GM12864 (cell line): Measurements from ENCODE around the gene C19orf47.

ENCODE experiments used
- DNase-seq: peaks from one replicate; pipeline ENCODE4 v3.0.0-alpha.2; 2011; ENCODE audit warnings: low read depth
- H3K4me3 ChIP-seq: 2 replicates; pipeline ENCODE4 v1.5.1; 2011; ENCODE audit warnings: mild to moderate bottlenecking, low read depth, low read length, control low read depth
- CTCF ChIP-seq: IDR thresholded peaks from 2 replicates; pipeline ENCODE4 v1.5.1; 2011; ENCODE audit warnings: low read depth, mild to moderate bottlenecking, moderate library complexity, low read length, control low read depth, inconsistent platforms; ENCODE audit errors: missing control alignments

Gene C19orf47

GRCh38 chr19:40315812-40316470 lies 32.3 kb downstream of the C19orf47 start:
- H3K4me3 ChIP-seq, result no peak overlapping the region
- no peak for DNase-seq
- no peak for TF ChIP-seq CTCF

- DNase-seq, result no peak
- TF ChIP-seq CTCF, result no peak
- H3K4me3 ChIP-seq, result no peak overlapping the region
These were observed 33.5 kb downstream of the C19orf47 start for GRCh38 chr19:40314656-40315055.

- no peak for TF ChIP-seq CTCF
- no peak overlapping the region for H3K4me3 ChIP-seq
- DNase-seq, result no peak
These were observed 34.8 kb downstream of the C19orf47 start for GRCh38 chr19:40313229-40313983.

GRCh38 chr19:40312533-40312932 lies 35.7 kb downstream of the C19orf47 start:
- no peak overlapping the region for H3K4me3 ChIP-seq
- no peak for DNase-seq
- TF ChIP-seq CTCF, result no peak

GRCh38 chr19:40309666-40310065 lies 38.5 kb downstream of the C19orf47 start:
- H3K4me3 ChIP-seq, result no peak overlapping the region
- no peak for DNase-seq
- TF ChIP-seq CTCF, result no peak

GRCh38 chr19:40305403-40305802 lies 42.8 kb downstream of the C19orf47 start:
- TF ChIP-seq CTCF, result peak; percentile 64
- no peak overlapping the region for H3K4me3 ChIP-seq
- DNase-seq, result peak; percentile 79
